Left ventricle myocardium inferior (tissue), 1 donor: ENCODE measurements around the gene ZNFX1. TPM values are rescaled to one million over a fixed set of nuclear protein-coding genes. Genes with fewer than 3 reads are reported as not detected.
A peak's percentile ranks its signal among the peaks of the same experiment; 100 is the strongest.

Experiments
- DNase-seq: peaks from one replicate; pipeline ENCODE4 v3.0.0-alpha.2; 2020
- H3K27ac ChIP-seq: fragments of 200-600 bp; replicated peaks from 2 replicates; pipeline ENCODE4 v1.8.0; 2021
- H3K27me3 ChIP-seq: fragments of 200-600 bp; 2 replicates; pipeline ENCODE4 v1.8.0; 2021; ENCODE audit warnings: low read depth
- H3K36me3 ChIP-seq: fragments of 200-600 bp; 2 replicates; pipeline ENCODE4 v1.8.0; 2021
- H3K4me1 ChIP-seq: fragments of 200-600 bp; 2 replicates; pipeline ENCODE4 v1.8.0; 2021
- H3K4me3 ChIP-seq: fragments of 200-600 bp; 2 replicates; pipeline ENCODE4 v1.8.0; 2021; ENCODE audit warnings: mild to moderate bottlenecking, moderate library complexity
- H3K9me3 ChIP-seq: fragments of 200-600 bp; replicated peaks from 2 replicates; pipeline ENCODE4 v1.8.0; 2021
- intact Hi-C: fragments of 100-400 bp; cut with micrococcal nuclease; formaldehyde crosslinking; loops from one replicate; pipeline ENCODE4 v1.11.0; 2022
- total RNA-seq: library from RNA; stranded (reverse); fragmentation: NEBNext Ultra II Directional; extraction: Animal tissue kit (Norgen Biotek cat#: 25700); gene quantifications from one replicate; pipeline ENCODE4 v1.2.1, GENCODE V29; 2021
- TF ChIP-seq, protein P1 (sequence below): fragments of 200-600 bp; IDR thresholded peaks from 2 replicates; pipeline ENCODE4 v1.8.0; 2021; ENCODE audit warnings: antibody characterized with exemption, mild to moderate bottlenecking, borderline replicate concordance
- donor health status: DM: no; HTN: yes; CAD: no; lungs with severe emphysema.

Gene ZNFX1
- total RNA-seq, 1 donor from 2014 or later = 22.2 TPM

DNA sequence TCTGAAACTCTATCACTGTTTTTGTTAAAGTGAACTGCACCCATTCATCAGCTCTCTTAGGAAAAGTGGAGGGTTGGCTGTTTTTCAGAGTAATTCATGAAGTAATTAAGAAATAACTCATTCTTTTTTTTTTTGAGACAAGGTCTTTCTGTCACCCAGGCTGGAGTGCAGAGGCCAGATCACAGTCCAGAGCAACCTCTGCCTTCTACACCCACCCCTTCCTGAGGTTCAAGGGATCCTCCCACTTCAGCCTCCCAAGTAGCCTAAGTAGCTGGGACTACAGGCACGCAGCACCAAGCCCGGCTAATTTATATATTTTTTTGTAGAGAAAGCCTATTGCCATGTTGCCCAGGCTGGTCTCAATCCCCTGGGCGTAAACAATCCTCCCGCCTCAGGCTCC is 2.6 kb downstream of the ZNFX1 start:
- H3K9me3 ChIP-seq = no peaks in the 10 kb centered on the region
- peaks cover 84% of the 10 kb centered on the region for H3K4me1 ChIP-seq
- peak overlapping the region; percentile 84 for H3K4me3 ChIP-seq
- DNase-seq = no peak
- TF ChIP-seq, protein P1, sequence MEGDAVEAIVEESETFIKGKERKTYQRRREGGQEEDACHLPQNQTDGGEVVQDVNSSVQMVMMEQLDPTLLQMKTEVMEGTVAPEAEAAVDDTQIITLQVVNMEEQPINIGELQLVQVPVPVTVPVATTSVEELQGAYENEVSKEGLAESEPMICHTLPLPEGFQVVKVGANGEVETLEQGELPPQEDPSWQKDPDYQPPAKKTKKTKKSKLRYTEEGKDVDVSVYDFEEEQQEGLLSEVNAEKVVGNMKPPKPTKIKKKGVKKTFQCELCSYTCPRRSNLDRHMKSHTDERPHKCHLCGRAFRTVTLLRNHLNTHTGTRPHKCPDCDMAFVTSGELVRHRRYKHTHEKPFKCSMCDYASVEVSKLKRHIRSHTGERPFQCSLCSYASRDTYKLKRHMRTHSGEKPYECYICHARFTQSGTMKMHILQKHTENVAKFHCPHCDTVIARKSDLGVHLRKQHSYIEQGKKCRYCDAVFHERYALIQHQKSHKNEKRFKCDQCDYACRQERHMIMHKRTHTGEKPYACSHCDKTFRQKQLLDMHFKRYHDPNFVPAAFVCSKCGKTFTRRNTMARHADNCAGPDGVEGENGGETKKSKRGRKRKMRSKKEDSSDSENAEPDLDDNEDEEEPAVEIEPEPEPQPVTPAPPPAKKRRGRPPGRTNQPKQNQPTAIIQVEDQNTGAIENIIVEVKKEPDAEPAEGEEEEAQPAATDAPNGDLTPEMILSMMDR = no peak
- peaks cover 61% of the 10 kb centered on the region for H3K36me3 ChIP-seq
- intact Hi-C loops = no loop called here
- H3K27ac ChIP-seq = peak overlapping the region; percentile 98
- H3K27me3 ChIP-seq = no peaks in the 10 kb centered on the region

DNA sequence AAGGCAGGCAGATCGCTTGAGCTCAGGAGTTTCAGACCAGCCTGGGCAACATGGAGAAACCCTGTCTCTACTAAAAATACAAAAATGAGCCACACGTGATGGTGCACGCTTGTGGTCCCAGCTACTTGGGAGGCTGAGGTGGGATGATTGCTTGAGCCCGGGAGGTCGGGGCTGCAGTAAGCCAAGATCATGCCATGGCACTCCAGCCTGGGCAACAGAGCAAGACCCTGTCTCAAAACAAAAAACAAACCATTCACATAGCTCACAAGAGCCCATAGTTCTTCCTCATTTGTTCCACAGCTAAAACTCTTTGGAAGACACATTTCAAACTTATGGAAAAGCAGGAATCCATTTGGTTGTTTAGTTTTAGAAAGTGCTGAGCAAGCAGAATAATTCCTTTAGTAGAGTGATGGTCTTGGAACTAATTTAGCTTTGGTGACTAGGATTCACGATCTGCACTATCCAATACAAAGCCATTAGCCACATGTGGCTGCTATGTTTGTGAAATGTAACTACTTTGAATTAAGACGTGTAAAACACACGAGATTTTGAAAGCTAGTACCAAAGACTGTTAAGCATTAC is 4.1 kb downstream of the ZNFX1 start:
- DNase-seq = no peak
- no peak overlapping the region for H3K4me3 ChIP-seq
- H3K27ac ChIP-seq = no peak overlapping the region
- peaks cover 64% of the 10 kb centered on the region for H3K36me3 ChIP-seq
- intact Hi-C loops = no loop called here
- TF ChIP-seq, protein P1 = no peak
- H3K27me3 ChIP-seq = no peaks in the 10 kb centered on the region
- H3K4me1 ChIP-seq = peaks cover 84% of the 10 kb centered on the region
- H3K9me3 ChIP-seq = no peaks in the 10 kb centered on the region

DNA sequence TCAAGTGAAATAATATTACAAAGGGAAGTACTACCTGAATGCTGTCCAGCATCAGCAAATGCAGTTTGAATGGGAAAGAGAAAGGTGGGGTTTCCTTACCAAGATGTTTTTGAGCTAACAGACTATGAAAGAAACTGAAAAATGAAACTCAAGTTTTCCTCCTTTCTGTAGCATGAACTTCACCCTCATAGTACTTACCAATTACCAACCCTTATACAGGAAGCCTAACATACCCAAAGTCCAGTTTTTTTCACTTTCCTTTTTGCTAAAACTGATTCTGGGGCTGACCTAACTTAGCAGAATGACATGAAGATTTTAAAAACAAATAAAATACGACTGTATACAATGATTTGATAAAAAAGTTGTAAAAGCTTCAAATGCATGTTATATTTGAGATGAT is 5.2 kb downstream of the ZNFX1 start:
- Histone ChIP-seq H3K4me1 (peaks cover 91% of the 10 kb centered on the region), H3K27me3 (no peaks in the 10 kb centered on the region), H3K27ac (no peak overlapping the region), H3K4me3 (no peak overlapping the region), H3K9me3 (no peaks in the 10 kb centered on the region), H3K36me3 (peaks cover 75% of the 10 kb centered on the region)
- DNase-seq = no peak
- TF ChIP-seq, protein P1 = no peak
- intact Hi-C loops = no loop called here

DNA sequence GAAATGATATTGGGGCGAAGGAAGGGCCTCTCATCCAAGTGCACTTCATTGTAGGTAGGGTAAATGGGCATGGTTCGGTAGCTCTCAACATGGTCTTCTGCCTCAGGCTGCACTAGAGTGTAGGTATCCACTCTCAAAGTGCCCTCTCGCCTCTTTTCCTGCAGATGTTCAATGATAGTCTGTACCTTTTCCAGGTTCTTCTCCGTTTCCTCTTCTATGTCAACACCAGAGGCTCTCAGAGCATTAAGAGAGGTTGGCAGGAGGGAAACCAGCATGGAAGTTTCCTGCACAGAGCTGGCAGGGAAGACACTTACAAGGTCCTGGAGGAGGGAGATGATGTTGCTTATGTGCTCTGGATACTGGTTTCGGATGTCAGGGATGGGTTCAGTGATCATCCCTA is 7.1 kb downstream of the ZNFX1 start:
- Histone ChIP-seq H3K27ac (no peak overlapping the region), H3K36me3 (peaks cover 84% of the 10 kb centered on the region), H3K4me1 (peaks cover 94% of the 10 kb centered on the region), H3K27me3 (no peaks in the 10 kb centered on the region), H3K4me3 (no peak overlapping the region), H3K9me3 (no peaks in the 10 kb centered on the region)
- intact Hi-C loops = no loop called here
- TF ChIP-seq, protein P1 = no peak
- DNase-seq = no peak

DNA sequence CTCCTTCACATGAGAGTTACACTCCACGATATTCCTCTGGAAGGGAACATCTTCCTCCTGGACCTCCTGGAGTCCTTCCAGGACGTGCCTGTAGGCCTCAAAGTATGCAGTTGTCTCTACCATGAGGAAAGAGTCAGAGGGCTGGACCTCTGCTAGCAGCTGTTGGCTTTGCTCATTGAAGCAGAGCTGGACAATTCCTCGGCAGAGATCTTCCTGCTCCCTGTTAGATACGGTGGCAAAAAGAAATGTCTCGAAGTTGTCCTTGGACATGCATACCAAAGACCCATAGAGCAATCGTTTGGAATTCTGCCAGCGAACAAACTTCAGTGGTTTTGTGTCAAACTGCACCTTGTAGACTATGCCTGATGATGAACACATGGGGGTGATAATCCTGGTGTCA is 7.7 kb downstream of the ZNFX1 start:
- peaks cover 93% of the 10 kb centered on the region for H3K4me1 ChIP-seq
- no peak overlapping the region for H3K27ac ChIP-seq
- no peak for DNase-seq
- TF ChIP-seq, protein P1 = no peak
- H3K9me3 ChIP-seq = no peaks in the 10 kb centered on the region
- H3K4me3 ChIP-seq = peak overlapping the region; percentile 39
- intact Hi-C loops = no loop called here
- peaks cover 85% of the 10 kb centered on the region for H3K36me3 ChIP-seq
- H3K27me3 ChIP-seq = no peaks in the 10 kb centered on the region
